GM12891 (cell line): ENCODE data around the gene FAM240A.

Experiments used
- DNase-seq: peaks from one replicate; pipeline ENCODE4 v3.0.0; 2011; ENCODE audit warnings: low spot score; ENCODE audit not compliant: insufficient read length
- FAIRE-seq: peaks from 2 replicates; lab custom pipeline; 2011; peaks lifted over from hg19 to GRCh38; lab: Jason Lieb, UNC
- PAX5 ChIP-seq: IDR thresholded peaks from 2 replicates; pipeline ENCODE4 v1.6.1; 2011; ENCODE audit warnings: low read length, moderate library complexity, mild to moderate bottlenecking; ENCODE audit not compliant: insufficient read depth, severe bottlenecking
- POLR2A ChIP-seq: IDR thresholded peaks from 2 replicates; pipeline ENCODE4 v1.6.1; 2011; ENCODE audit warnings: low read depth, low read length, control low read depth
- POLR2AphosphoS5 ChIP-seq: IDR thresholded peaks from 2 replicates; pipeline ENCODE4 v1.6.1; 2011; ENCODE audit warnings: low read depth, low read length, control low read depth
- POU2F2 ChIP-seq: IDR thresholded peaks from 2 replicates; pipeline ENCODE4 v1.6.1; 2011; ENCODE audit warnings: low read depth, mild to moderate bottlenecking, control low read depth, low read length, moderate library complexity
- SPI1 ChIP-seq: IDR thresholded peaks from 2 replicates; pipeline ENCODE4 v1.6.1; 2011; ENCODE audit warnings: low read depth, low read length, control low read depth
- TAF1 ChIP-seq: IDR thresholded peaks from 2 replicates; pipeline ENCODE4 v1.6.1; 2011; ENCODE audit warnings: low read depth, low read length, control low read depth

The FAM240A gene

GRCh38 chr3:46666453-46666845 is 54.1 kb downstream of the FAM240A start:
- no peak for TF ChIP-seq TAF1
- no peak for TF ChIP-seq SPI1
- TF ChIP-seq PAX5: no peak
- no peak for TF ChIP-seq POLR2A
- no peak for TF ChIP-seq POLR2AphosphoS5
- no peak for TF ChIP-seq POU2F2
- FAIRE-seq (no peak), DNase-seq (no peak)

DNA sequence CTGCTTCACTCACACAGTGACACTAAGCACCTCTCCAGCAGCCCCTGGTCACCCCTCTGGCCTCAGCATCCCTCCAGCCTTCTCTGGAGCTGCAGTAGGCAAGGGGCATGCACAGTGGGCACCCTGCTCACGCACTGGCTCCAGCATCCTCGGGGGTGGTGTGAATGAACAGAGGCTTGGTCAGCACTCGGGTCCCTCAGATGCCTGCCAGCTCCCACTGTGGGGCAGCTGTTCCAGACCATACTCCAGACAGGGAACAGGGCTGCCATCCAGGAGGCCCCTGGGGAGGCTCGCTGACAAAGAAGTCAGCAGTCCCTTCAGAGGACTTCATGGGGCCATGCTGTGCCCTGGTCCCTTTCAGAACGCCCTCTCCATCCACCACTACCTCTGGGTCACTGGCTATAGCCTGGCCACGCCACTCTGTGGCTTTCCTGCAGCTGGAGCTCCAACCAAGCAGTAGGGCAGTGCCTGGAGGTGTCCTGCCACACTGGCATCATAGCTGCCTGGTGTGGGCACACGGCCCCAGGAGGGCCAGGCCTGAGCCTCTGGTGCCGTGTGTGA is 54.8 kb downstream of the FAM240A start:
- no peak for DNase-seq
- FAIRE-seq: no peak
- TF ChIP-seq POU2F2: no peak
- no peak for TF ChIP-seq TAF1
- no peak for TF ChIP-seq POLR2A
- no peak for TF ChIP-seq POLR2AphosphoS5
- TF ChIP-seq PAX5: no peak

GRCh38 chr3:46667657-46668056 is 55.3 kb downstream of the FAM240A start:
- DNase-seq (peak; percentile 1), FAIRE-seq (no peak)
- TF ChIP-seq POLR2AphosphoS5 (no peak), POU2F2 (no peak), TAF1 (no peak), POLR2A (no peak), SPI1 (no peak), PAX5 (no peak)

- no peak for FAIRE-seq
- DNase-seq: peak; percentile 4
- TF ChIP-seq POLR2AphosphoS5: no peak
- TF ChIP-seq SPI1: no peak
- TF ChIP-seq TAF1: no peak
- TF ChIP-seq POU2F2: no peak
- TF ChIP-seq POLR2A: no peak
- TF ChIP-seq PAX5: no peak
Measured at GRCh38 chr3:46668116-46668515, 55.8 kb downstream of the FAM240A start.

- FAIRE-seq: no peak
Measured at GRCh38 chr3:46668591-46668990, 56.3 kb downstream of the FAM240A start.

DNA sequence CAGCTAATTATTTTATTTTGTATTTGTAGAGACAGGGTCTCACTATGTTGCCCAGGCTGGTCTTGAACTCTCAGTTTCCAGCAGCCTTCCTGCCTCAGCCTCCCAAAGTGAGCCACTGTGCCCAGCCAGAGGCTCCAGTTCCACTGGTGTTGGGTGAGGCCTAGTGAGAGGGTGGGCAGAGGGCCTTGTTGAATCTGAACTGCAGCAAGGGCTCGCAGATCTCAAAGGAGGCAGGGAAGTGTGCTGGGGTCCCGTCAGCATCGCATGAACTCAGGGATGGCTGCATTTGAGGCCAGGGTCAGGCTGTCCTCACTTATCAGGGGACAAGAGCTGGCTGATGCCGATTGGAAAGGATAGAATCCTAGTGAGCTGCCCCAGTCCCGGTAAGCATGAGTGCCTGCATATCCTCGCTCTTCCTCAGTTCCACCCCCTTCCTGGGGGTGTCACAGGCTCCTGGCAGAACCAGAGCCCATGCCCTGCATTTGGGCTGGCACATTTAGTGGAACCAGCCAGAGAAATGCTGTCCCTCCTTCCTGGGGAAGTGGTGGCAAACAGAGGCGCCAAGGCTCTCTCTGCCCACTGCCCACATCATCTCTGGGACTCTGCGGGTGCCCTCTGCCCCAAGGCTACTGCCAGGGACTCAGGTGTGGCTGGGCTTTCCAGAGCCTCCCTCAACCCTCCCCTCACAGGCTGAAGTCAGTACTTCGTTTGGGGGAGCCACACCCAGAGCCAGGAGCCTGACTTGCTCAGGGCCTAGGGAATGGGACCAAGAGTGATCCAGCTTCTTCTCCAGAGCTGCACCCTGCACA is 57.1 kb downstream of the FAM240A start:
- DNase-seq (peak; percentile 5), FAIRE-seq (no peak)
- no peak for TF ChIP-seq SPI1
- TF ChIP-seq POU2F2: no peak
- TF ChIP-seq POLR2A: no peak
- TF ChIP-seq PAX5: no peak
- no peak for TF ChIP-seq POLR2AphosphoS5
- TF ChIP-seq TAF1: no peak

More at GRCh38 chr3:46668591-46668990, 56.3 kb downstream of the FAM240A start:
- DNase-seq: peak; percentile 2
- no peak for TF ChIP-seq TAF1
- no peak for TF ChIP-seq POU2F2
- TF ChIP-seq POLR2AphosphoS5: no peak
- no peak for TF ChIP-seq SPI1
- TF ChIP-seq PAX5: no peak
- TF ChIP-seq POLR2A: no peak

DNA sequence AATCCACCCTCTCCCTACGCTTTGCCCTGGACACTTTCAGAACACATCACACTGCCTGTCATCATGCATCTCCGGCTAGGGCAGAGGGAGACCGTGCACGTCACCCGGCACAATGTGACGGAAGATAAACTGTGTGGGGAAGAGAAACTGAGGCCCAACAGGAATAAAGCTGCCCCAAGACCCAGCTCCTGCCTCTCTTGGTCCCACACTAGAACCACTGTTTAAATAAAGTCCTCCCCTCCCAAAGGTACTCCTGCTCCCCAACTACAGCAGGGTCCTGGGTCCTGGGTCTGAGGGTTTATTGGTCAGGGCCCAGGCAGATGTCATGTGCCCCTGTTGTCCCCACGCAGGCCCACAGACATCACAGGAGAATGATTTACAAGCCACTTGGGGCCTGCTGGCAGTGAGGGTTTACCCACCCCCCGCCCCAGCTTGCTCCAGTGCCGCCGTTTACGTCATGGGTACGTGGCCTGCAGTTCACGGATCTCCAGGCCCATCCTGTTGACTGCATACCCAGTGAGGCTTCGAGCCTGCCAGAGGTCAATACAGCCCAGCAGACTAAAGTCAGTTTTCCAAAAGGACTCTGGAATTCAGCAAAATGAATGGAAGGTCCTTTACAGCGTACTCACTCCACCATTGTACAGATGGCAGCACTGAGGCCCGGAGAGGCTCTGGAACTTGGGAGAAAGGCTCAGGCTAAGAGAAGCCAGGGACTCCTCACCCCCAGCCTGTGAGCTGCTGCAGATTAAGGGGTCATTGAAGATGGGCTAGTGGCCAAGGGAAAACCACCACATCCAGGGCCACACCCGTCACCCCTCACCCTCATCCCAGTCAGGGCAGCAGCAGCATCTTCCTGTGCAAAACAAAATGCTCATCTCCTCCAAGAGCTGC is 57.9 kb downstream of the FAM240A start:
- TF ChIP-seq POU2F2: no peak
- TF ChIP-seq PAX5: no peak
- no peak for TF ChIP-seq TAF1
- no peak for TF ChIP-seq POLR2A
- TF ChIP-seq POLR2AphosphoS5: no peak
- TF ChIP-seq SPI1: no peak
- DNase-seq: peak; percentile 5
- FAIRE-seq: no peak

GRCh38 chr3:46670891-46671427 is 58.6 kb downstream of the FAM240A start:
- DNase-seq: peak; percentile 3
- FAIRE-seq: no peak
- no peak for TF ChIP-seq POLR2AphosphoS5
- no peak for TF ChIP-seq TAF1
- no peak for TF ChIP-seq SPI1
- TF ChIP-seq PAX5: no peak
- TF ChIP-seq POU2F2: no peak
- TF ChIP-seq POLR2A: no peak
